ENCODE results near the gene CAMSAP1.

CAMSAP1 gene

DNA sequence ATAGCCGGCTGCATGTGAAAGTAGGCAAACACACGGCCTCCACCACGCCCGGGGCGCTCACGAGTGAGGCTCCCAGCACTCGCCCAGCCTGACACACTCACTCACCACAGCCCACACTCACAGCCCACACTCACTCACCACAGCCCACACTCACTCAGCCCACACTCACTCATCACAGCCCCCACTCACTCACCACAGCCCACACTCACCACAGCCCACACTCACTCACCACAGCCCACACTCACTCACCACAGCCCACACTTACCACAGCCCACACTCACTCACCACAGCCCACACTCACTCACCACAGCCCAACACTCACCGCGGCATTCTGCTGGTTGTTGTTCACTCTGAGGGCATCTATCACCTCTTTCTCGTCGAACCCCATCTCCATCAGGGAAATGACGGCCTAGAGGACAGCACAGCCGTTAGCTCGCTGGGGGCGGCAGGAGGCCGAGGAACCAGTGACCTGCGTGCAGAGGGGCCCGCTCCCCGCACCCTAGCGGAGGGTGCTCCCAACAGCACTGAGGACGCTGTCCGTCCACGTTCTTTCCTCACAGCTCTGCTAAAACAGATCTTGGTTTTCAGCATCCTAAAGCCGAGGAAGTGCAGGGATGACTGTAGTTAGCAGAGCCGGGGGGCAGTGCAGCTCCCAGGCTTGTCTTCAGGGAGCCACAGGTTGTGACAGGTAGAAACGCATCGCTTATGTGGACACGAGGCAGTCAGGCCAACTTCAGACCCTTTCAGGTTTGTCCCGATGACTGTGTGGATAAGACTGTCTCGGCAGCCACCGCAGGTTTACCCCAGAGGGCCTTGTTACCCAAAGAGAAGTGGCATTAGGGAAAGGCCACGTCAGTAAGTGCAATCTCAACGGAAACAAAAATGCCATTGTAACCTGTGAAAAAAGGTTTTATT lies 32.3 kb upstream of the CAMSAP1 start:
- peak; percentile 16 for DNase-seq (ENCODE audit: low read depth, low spot score)

DNA sequence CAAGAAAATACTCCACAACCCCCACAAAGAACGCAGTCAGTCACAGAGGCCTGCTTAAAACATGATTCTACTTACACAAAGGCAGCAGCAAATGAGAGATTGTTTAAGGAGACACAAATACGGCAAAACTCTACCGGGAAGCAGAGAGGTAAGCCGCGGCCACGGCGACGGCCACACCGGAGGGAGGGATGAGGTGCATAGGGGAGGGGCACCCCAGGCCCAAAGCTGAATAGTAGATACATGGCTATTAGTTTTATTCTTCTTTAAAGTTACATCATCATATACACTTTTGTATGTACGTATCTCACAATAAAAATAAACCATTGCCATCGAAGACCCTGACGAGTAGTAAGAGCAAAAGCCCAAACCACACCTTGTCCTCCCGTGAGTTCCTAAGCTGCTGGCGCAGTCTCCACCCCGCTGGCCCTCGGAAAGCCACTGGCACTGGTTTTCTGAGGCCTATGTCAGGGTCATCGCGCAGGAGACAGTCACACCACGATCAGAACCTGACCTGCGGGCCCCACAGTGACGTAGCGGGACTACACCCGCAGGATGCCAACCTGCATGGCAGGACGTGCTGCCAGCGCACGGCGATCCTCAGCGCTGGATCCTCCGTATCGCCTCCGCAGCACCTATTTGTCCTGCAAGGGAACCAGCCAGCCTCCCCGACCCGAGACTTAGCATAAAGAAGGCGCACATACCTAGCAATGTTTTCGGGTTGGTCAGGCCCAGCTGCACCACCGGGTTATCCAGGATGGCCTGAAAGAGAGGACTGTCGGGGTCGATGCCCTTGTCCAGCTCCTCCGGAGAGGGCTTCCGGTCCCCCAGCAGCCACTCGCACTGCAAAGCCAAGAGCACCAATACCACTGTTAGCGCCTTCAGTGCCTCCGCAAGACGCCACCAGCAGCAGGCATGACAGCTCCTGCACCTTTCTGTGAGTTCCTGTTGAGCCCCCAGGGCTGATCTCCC lies 30.5 kb upstream of the CAMSAP1 start:
- no peak for DNase-seq (ENCODE audit: low read depth, low spot score)

DNA sequence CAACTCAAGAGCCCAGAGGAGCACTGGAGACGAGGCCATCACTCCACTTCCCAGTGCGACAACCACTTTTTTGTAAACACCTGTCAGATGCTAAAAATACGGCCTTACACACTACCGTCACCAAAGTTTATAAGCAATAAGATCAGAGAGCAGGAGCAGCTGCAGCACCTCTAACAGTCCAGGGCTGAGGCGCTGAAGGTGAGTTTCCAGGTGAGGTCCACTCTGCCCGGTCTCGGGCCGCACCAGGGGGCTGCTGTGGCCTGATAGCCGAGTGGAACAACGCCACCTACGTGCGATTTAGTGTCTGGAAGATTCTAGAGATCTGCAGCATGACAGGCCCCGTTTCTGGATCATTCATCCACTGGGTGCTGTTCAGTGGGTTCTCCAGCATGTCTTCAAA lies 25.8 kb upstream of the CAMSAP1 start:
- DNase-seq (ENCODE audit: low read depth, low spot score): no peak

GRCh38 chr9:135932656-135933055 lies 25.3 kb upstream of the CAMSAP1 start:
- DNase-seq (ENCODE audit: low read depth, low spot score): no peak

GRCh38 chr9:135931349-135931820 lies 24.0 kb upstream of the CAMSAP1 start:
- no peak for DNase-seq (ENCODE audit: low read depth, low spot score)

DNA sequence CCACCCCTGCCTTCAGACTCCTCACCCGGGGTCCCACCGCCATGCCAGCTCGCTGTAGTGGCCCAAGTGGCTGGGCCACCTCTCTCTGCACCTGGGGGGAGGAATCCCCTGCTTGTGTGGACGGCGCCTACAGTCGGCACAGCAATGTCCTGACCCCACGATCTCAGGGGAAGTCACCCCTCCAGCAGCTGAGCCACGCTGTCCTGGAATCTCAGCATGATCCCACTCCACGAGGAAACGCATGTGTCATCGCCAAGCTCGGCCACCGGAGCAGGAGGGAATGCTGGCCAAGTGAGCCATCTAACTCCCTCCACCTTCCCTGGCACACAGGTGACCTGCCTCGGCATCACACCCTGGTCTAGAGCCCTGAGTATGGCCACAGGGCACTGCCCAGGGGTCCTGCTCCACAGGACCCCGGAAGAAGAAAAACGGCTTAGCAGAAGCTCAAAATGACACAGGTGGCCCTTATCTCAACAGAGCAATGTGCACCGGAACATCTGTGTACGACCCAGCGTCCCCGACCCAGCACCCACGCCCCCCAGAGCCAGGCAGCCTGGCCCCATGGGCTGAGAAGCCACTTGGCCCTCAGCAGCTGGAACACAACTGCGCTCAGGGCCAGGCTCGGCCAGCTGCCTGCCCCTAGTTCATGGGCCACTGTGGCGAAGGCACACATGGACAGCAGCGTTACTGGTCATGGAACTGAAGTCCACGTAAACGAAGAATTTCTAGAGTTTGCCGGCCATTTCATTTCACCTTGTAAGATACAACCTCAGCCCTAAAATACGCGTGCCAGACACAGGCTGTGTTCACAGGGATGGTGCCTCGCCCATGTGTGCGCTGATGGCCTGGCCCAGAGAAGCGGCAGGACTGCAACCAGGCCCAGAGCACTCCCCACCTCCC lies 23.4 kb upstream of the CAMSAP1 start:
- no peak for DNase-seq (ENCODE audit: low read depth, low spot score)

- DNase-seq (ENCODE audit: low read depth, low spot score): no peak
Observed at GRCh38 chr9:135929656-135930445, 22.5 kb upstream of the CAMSAP1 start.

DNA sequence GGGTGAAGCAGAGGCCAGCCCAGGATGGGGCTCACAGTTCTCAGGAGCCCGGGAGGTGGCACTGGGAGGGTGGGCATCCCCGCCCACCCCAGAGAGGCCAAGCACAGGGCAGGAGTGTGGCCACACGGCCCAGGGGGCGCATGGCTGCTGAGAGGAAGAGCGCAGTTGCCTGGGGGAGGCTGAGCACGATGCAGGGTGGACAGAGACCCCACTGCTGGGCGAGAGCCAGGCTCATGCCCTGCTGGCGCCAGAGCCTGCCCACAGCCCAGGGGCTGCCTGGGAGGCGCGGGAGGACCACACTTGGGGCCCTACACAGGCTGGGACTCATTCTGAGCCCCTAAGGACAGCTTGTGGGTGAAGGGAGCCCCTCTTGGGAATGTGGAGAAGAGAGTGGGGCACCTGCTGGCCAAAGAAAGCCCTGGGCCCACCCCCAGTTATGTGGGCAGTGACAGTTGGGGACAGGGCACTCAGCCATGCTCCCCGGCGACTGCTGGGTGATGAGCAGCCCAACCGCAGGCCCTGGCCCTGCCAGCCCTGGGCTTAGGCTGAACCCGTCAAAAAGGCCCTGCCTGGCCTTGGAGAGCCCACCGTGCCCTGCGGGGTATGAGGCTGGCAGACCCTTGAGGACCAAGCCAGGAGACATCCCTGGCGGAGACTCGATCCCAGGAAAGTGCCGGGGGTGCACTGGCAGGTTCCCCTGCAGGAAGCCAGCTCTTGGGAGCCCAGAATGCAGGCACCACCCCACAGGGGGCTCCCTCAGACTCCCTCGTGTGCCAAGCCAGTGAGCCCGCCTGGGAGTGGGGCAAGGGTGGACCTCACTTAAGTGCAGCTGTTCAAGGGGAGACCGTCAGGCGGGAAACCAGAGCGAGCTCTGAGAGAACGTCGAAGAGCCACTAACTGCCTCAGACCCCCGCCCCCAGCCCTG lies 21.6 kb upstream of the CAMSAP1 start:
- no peak for DNase-seq (ENCODE audit: low read depth, low spot score)

DNA sequence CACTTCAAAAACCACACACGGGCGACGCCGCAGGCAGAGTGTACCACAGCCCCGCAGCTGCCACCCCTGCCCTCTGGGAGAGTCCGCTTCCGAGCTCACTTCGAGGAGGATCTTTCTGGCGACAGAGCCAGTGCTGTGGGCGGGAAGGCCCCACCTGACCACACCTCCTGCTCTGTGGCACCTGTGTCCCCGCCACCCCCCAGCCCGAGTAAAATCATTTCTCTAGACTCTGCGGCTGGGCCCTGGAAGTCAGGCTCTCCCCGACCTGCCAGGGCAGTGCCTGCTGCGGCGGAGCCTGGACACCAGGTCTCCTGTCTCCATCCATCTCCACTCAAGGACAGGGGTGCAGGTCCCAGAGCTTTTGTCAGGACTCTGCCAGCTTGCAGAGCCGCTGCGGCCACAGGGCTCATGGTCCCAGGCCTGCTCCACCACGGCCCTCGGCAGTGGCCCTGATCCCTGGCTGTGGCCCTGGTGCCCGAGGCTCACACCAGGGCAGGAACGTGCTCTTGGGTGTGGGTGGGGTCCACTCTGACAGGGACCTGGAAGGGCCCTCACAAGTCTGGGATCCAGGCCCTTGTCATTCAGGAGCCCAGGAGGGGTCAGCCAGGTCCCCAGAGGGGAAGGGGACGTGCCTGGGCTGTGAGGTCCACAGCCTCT lies 20.9 kb upstream of the CAMSAP1 start:
- DNase-seq (ENCODE audit: low read depth, low spot score): no peak

GRCh38 chr9:135927195-135928013 lies 20.1 kb upstream of the CAMSAP1 start:
- no peak for DNase-seq (ENCODE audit: low read depth, low spot score)

DNA sequence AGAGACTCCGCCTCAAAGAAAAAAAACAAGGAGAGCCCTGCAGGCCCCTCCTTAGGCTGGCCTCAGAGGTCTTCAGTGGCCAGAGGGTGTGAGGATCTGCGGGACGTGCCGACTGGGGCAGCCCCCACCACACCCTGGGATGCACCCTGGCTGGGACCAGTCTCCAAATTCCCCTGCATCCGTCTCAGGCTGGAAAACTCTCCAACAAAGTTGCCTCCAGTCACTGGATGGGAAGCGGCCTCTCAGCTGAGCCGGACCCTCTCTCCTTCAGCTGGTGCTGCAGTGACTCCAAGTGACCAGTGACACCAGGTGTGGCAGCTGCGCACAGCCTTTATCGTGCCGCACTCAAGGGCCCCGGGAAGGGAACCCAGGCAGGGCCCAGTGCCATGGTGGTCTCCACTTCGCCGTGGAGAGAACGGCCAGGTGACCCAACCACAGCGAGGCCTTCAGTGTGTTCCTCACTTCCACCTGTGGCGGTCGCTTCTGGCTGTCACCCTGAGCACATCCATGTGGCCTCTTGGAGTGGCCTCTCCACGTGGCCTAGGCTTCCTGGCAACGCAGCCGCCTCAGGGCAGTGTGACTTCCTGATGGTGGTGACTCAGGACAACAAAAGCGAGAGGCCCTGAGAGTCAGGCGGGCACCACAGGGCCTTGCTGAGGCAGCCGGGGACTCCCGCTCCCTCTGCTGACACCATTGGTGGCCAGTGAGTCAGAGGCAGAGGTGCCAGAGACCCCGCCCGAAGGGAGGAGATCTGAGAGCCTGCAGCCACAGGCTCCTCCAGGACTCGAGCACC lies 19.3 kb upstream of the CAMSAP1 start:
- peak; percentile 93 for DNase-seq (ENCODE audit: low read depth, low spot score)

DNA sequence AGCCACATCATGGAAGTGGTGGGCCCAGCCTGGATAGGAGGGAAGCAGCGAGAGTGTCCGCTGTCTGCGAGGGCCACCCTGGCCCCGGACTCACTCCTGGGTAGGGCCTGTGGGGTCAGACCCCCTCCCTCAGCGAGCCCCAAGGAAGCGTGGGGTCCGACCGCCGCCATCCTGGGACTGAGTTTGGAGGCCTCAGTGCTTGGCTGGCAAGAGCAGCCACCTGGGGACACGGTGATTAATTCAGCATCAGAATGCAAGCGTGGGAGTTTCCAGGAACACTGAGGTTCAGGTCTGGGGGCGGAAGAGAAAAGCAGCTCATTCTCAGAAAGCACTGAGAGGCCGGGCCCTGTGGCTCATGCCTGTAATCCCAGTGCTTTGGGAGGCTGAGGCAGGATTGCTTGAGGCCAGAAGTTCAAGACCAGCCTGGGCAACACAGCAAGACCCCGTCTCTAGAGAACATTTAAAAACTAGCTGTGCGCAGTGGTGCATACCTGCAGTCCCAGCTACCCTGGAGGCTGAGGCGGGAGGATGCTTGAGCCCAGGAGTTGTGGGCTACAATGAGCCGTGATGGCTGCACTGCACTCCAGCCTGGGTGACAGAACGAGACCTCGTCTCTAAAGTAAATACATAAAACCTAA lies 18.3 kb upstream of the CAMSAP1 start:
- no peak for DNase-seq (ENCODE audit: low read depth, low spot score)

- DNase-seq (ENCODE audit: low read depth, low spot score): no peak
Observed at GRCh38 chr9:135924628-135925338, 17.4 kb upstream of the CAMSAP1 start.

DNA sequence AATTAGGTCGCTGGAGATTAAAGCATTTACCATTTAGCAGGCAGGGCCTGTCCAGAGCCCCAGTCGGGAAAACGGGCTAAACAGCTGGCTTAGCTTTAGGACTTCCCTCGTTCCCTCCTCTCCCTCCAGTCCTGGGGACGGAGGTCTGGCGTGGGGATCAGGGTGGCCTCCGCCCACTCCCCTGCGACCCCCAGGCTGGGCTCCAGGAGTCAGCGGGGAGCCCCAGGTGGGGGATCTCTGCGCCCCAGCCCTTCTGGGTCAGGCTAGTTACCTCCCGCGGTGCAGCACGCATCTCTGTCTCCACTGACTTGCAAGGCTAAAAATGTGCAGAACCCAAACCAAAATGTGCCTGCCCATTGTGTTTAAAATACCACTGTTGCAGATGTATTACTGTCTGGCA lies 16.2 kb upstream of the CAMSAP1 start:
- DNase-seq (ENCODE audit: low read depth, low spot score): no peak

DNA sequence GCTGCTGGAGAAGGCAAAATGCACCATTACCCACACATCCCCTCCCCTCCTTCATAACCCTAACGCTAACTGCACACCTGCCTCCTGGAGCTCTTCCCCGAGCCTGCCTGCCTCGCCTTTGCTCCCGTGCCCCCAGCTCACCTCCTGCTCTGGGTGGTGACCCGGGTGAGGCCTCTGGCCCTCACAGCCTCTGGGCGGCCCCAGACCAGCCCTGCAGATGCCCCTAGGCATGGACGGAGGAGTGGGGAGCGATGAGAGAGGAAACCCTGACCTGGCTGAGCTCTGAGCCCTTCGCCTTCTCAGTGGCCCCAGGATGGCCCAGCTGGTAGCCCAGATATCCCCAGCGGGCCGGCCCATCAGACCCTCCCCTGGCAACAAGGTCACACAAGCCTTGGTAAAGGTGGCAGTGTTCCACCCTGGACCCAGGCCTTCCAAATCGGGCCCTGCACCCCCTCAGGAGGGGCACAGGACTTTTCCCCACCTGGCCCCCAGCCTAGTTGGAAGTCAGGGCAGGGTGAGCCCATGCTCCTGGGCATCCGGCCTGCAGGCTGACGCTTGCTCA lies 14.5 kb upstream of the CAMSAP1 start:
- DNase-seq (ENCODE audit: low read depth, low spot score): no peak
